Measurements from ENCODE around the gene GPR27.

- TF ChIP-seq GATA2 (IDR thresholded peaks at IDR 0.05; ENCODE audit: low read depth, low read length) (no peak), GATA3 (IDR thresholded peaks at IDR 0.05; ENCODE audit: low read depth, low read length) (no peak)
These were observed 20.3 kb upstream of the GPR27 start for GRCh38 chr3:71733319-71733718.

All from SH-SY5Y (cell line).